Activated naive CD4-positive, alpha-beta T cell treated with anti-CD3 and anti-CD28 coated beads, Interleukin-2, amount 10 ng/mL, durations not matched to agents 7 days and 5 days (primary cell): Measurements from ENCODE around the gene STAG3.
A peak's percentile ranks its signal among the peaks of the same experiment; 100 is the strongest.
"Not testable (repeated sequence)": the region's sequence is repeated elsewhere in the genome, so short reads cannot be mapped to it uniquely, and the experiment has no call there.

ENCODE experiments used
- CTCF ChIA-PET: fragments of 350-600 bp; sonication (Branson Sonifier 250); formaldehyde crosslinking; loops from one replicate; lab custom pipeline; 2021; ENCODE audit warnings: antibody characterized with exemption; lab: Charles Lee
- DNase-seq: peaks from one replicate; pipeline ENCODE4 v3.0.0-alpha.2; 2020
- H3K27ac Mint-ChIP-seq: one replicate; pipeline ENCODE4 v1.8.0; 2021; ENCODE audit warnings: mild to moderate bottlenecking, moderate library complexity, mixed read lengths
- H3K27me3 Mint-ChIP-seq: one replicate; pipeline ENCODE4 v1.8.0; 2021; ENCODE audit warnings: mild to moderate bottlenecking, mixed read lengths
- H3K36me3 Mint-ChIP-seq: one replicate; pipeline ENCODE4 v1.8.0; 2021; ENCODE audit warnings: mixed read lengths
- H3K4me1 Mint-ChIP-seq: one replicate; pipeline ENCODE4 v1.8.0; 2021; ENCODE audit warnings: mixed read lengths
- H3K4me3 Mint-ChIP-seq: one replicate; pipeline ENCODE4 v1.8.0; 2021; ENCODE audit warnings: mild to moderate bottlenecking, moderate library complexity, mixed read lengths
- H3K9me3 Mint-ChIP-seq: one replicate; pipeline ENCODE4 v1.8.0; 2021; ENCODE audit warnings: mixed read lengths

Gene STAG3

DNA sequence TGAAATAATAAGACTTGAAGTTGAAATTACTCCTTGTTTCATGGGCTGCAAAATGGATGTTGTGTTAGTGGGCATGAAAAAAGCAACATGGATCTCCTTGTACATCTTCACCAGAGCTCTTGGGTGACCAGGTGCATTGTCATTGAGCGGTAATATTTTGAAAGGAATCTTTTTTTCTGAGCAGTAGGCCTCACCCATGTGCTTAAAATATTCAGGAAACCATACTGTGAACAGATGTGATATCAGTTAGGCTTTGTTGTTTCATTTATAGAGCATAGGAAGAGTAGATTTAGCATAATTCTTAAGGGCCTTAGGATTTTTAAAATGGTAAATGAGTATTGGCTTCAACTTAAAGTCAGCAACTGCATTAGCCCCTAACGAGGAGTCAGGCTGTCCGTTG is 15.3 kb downstream of the STAG3 start:
- CTCF ChIA-PET: interaction anchor here (0.6 to 1.2 kb wide), 3 partner anchors 17 to 59 kb away, joined by 3 read pairs; no protein-coding TSS in a partner anchor

DNA sequence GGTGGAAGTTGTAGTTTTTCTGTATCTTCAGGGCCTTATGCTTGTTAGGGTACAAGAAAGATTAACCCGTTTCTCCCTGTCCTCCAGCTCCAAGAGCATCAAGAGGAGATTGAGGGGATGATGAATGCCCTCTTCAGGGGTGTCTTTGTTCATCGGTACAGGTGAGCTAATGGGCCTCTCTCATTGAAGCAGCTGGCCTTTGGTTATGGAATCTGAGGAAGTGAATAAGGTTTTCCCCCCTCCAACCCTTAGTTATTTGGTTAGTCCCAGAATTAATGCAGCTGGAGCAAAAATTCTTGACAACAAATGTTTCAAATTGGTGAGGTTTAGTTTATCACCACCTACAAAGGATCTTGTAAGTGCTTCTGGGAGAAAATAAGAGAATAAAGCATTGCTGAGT is 17.5 kb downstream of the STAG3 start:
- Mint-ChIP-seq H3K36me3 (peaks cover 15% of the 10 kb centered on the region), H3K9me3 (no peaks in the 10 kb centered on the region), H3K27ac (no peak overlapping the region), H3K4me3 (no peak overlapping the region), H3K4me1 (peaks cover 48% of the 10 kb centered on the region), H3K27me3 (peaks cover 6% of the 10 kb centered on the region)
- DNase-seq: no peak
- CTCF ChIA-PET: interaction anchor here (1.2 to 1.7 kb wide), 3 partner anchors 10 to 21 kb away, joined by 3 to 5 read pairs (median 4); no protein-coding TSS in a partner anchor

More for the DNA sequence above, 15.3 kb downstream of the STAG3 start:
- Mint-ChIP-seq H3K36me3 (peaks cover 11% of the 10 kb centered on the region), H3K4me1 (peaks cover 57% of the 10 kb centered on the region), H3K4me3 (no peak overlapping the region), H3K9me3 (no peaks in the 10 kb centered on the region), H3K27ac (no peak overlapping the region), H3K27me3 (no peaks in the 10 kb centered on the region)
- DNase-seq: no peak

DNA sequence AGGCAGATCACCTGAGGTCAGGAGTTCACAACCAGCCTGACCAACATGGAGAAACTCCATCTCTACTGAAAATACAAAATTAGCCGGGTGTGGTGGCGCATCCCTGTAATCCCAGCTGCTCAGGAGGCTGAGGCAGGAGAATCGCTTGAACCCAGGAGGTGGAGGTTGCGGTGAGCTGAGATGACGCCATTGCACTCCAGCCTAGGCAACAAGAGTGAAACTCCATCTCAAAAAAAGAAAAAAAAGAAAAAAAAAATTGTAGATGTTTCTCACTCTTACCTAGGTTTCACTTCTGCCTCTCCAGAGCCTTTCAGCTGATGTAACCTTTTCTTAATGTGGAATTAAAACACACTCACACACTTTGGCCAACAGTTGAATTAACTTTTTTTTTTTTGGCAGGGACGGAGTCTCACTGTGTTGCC is 18.2 kb downstream of the STAG3 start:
- H3K9me3 Mint-ChIP-seq, CTCF ChIA-PET, DNase-seq, H3K4me3 Mint-ChIP-seq, H3K27ac Mint-ChIP-seq: not testable (repeated sequence)
- H3K4me1 Mint-ChIP-seq: peaks cover 42% of the 10 kb centered on the region
- H3K27me3 Mint-ChIP-seq: peaks cover 10% of the 10 kb centered on the region
- peaks cover 15% of the 10 kb centered on the region for H3K36me3 Mint-ChIP-seq

DNA sequence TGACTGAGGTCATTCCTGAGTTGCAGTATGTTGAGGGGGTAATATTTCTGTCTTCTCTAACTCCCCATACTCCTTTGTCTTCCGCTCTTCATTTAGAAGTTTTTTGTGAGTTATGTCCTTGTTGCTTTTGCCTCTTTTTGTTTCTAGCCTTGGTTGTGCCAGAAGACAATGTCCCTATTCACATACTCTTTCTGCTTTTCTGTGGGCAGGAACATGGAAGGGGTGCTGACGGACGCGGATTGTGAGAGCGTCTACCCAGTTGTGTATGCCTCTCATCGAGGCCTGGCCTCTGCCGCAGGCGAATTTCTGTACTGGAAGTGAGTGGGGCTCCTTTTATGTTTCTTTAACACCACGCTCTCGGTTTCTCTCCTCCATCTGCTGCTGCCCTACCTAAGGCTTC is 20.5 kb downstream of the STAG3 start:
- Mint-ChIP-seq H3K27ac (no peak overlapping the region), H3K36me3 (peaks cover 13% of the 10 kb centered on the region), H3K9me3 (no peaks in the 10 kb centered on the region), H3K4me1 (peaks cover 22% of the 10 kb centered on the region), H3K4me3 (no peak overlapping the region), H3K27me3 (peaks cover 14% of the 10 kb centered on the region)
- DNase-seq: no peak
- CTCF ChIA-PET: interaction anchor here (2.8 kb wide), 1 partner anchor 8 kb away, joined by 12 read pairs; no protein-coding TSS in a partner anchor

DNA sequence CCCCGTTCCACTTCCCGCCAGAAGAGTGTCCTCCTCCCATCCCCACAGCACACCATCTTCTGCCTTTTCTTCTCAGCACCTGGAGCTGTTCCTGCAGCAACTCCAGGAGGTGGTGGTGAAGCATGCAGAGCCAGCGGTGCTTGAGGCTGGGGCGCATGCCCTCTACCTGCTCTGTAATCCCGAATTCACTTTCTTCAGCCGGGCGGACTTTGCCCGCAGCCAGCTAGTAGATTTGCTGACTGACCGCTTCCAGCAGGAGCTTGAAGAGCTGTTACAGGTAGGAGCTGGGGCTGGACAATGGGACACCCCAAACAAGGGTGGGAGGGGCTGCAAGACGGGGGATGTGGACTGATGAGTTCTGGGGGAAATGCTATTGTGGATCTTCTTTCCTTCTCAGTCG is 23.0 kb downstream of the STAG3 start:
- CTCF ChIA-PET: interaction anchor here (1.0 to 2.8 kb wide), 3 partner anchors 10 to 68 kb away, joined by 3 to 12 read pairs (median 3); no protein-coding TSS in a partner anchor
- Mint-ChIP-seq H3K36me3 (peaks cover 14% of the 10 kb centered on the region), H3K27me3 (peaks cover 14% of the 10 kb centered on the region), H3K9me3 (no peaks in the 10 kb centered on the region), H3K27ac (no peak overlapping the region), H3K4me3 (no peak overlapping the region), H3K4me1 (peaks cover 8% of the 10 kb centered on the region)
- DNase-seq: no peak

DNA sequence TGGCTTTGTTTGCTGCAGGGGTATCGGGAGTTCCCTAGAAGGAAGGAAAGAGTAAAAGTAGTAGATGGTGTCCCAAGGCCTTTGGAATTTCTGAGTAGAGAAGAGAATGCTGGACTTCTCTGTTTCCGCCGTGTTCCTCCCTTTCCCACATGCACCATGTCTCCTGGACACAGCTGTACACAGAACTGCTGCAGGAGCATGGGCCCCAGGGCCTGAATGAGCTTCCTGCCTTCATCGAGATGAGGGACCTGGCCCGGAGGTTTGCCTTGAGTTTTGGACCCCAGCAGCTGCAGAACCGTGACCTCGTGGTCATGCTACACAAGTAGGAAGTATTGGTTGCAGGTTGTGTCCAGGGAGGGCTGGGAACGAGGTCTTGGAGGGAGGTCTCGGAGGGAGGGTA is 26.7 kb downstream of the STAG3 start:
- Mint-ChIP-seq H3K27ac (no peak overlapping the region), H3K27me3 (peaks cover 8% of the 10 kb centered on the region), H3K4me1 (peaks cover 22% of the 10 kb centered on the region), H3K9me3 (no peaks in the 10 kb centered on the region), H3K36me3 (peaks cover 11% of the 10 kb centered on the region), H3K4me3 (no peak overlapping the region)
- no peak for DNase-seq
- CTCF ChIA-PET: interaction anchor here (0.9 to 1.4 kb wide), 2 partner anchors 10 to 13 kb away, joined by 4 to 5 read pairs; no protein-coding TSS in a partner anchor

DNA sequence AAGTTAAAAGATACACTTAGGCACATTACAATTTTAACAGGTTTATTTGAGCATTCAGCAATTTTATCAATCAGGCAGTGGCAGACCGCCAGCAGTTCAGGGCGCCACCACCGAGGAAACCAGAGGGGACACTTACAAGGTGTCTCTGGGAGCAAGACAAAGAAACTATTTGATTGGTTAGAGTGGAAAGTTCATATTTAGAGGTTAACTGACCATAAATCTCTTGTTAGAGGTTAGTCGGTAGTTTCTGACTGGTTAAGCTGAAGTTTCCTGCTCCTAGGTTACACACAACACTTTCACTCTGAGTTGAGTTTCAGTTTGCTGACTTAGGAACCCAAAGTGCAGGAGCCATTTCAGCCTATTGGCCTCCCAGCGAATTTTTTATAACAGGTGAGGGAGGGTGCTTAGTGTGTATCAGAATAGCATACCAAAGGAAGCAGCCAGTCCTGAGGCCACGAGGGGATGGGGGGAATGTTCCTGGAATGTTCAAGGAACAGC is 31.2 kb downstream of the STAG3 start:
- Mint-ChIP-seq H3K36me3 (peaks cover 27% of the 10 kb centered on the region), H3K9me3 (no peaks in the 10 kb centered on the region), H3K27me3 (no peaks in the 10 kb centered on the region), H3K4me3 (peak overlapping the region; percentile 49), H3K27ac (peak overlapping the region; percentile 85), H3K4me1 (peaks cover 56% of the 10 kb centered on the region)
- CTCF ChIA-PET: interaction anchor here (0.9 to 6.0 kb wide), 9 partner anchors 7 to 76 kb away, joined by 3 to 49 read pairs (median 3); no protein-coding TSS in a partner anchor
- peak; percentile 69 for DNase-seq

DNA sequence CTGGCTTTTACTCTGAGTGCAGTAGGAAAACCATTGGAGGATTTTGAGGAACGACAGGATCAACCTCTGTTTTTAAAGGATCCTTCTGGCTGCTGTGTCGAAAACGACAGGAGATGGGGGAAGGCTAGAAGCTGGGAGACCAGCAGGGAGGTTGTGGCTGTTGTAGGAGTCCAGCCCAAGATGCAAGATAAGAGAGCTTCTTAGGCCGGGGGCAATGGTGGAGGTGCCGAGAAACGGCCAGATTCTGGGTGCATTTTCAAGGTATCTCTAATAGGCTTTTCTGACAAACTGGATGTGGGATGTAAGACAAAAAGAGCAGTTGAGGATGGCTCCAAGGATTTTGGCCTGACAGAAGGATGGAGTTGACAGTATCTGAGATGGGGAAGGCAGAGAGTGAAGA is 31.8 kb downstream of the STAG3 start:
- peaks cover 61% of the 10 kb centered on the region for H3K4me1 Mint-ChIP-seq
- no peak for DNase-seq
- peak overlapping the region; percentile 85 for H3K27ac Mint-ChIP-seq
- no peaks in the 10 kb centered on the region for H3K9me3 Mint-ChIP-seq
- CTCF ChIA-PET: interaction anchor here (1.3 to 6.0 kb wide), 5 partner anchors 8 to 76 kb away, joined by 3 to 49 read pairs (median 13); no protein-coding TSS in a partner anchor
- no peaks in the 10 kb centered on the region for H3K27me3 Mint-ChIP-seq
- peaks cover 23% of the 10 kb centered on the region for H3K36me3 Mint-ChIP-seq
- peak overlapping the region; percentile 33 for H3K4me3 Mint-ChIP-seq

DNA sequence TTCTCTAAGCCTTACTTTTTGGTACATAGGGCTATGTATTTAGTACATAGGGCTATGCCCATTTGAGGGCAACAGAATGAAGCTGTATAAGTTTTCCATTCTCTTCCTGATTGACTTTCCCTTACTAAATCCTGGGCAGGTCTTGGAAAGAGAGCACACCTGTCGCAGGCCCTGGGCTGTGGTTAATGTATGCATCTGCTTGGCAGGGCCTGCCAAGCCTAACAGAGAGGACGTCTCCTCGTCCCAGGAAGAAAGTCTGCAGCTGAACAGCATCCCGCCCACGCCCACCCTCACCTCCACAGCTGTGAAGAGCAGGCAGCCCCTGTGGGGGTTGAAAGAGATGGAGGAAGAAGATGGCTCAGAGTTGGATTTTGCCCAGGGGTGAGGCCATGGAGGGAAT is 33.1 kb downstream of the STAG3 start:
- CTCF ChIA-PET: interaction anchor here (0.9 to 6.0 kb wide), 6 partner anchors 7 to 78 kb away, joined by 3 to 49 read pairs (median 6); partner anchors contain the start of gene GPC2
- peaks cover 23% of the 10 kb centered on the region for H3K36me3 Mint-ChIP-seq
- H3K27me3 Mint-ChIP-seq: no peaks in the 10 kb centered on the region
- no peak overlapping the region for H3K4me3 Mint-ChIP-seq
- DNase-seq: no peak
- H3K4me1 Mint-ChIP-seq: peaks cover 74% of the 10 kb centered on the region
- H3K27ac Mint-ChIP-seq: peak overlapping the region; percentile 71
- H3K9me3 Mint-ChIP-seq: no peaks in the 10 kb centered on the region

DNA sequence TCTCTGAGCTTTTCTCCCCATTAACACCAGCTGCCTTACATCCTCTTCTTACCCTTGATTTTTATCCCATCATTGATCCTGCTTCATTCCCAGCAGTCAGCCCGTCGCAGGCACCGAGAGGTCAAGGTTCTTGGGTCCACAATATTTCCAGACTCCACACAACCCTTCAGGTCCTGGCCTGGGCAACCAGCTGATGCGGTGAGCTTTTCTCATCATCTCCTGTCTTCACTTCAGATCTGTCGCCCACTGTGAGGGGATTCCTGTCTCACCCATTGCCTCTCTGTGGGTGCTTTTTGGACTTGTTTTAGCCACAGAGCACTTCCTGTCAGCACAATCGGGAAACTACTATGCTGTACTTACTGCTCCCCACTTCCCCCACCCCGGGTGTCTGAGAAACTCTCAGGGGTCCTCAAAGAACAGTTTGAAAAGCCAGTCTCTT is 33.6 kb downstream of the STAG3 start:
- peak; percentile 57 for DNase-seq
- Mint-ChIP-seq H3K4me1 (peaks cover 78% of the 10 kb centered on the region), H3K4me3 (peak overlapping the region; percentile 60), H3K27me3 (no peaks in the 10 kb centered on the region), H3K27ac (peak overlapping the region; percentile 87), H3K36me3 (peaks cover 23% of the 10 kb centered on the region), H3K9me3 (no peaks in the 10 kb centered on the region)
- CTCF ChIA-PET: interaction anchor here (0.9 to 6.0 kb wide), 3 partner anchors 22 to 79 kb away, joined by 4 to 49 read pairs (median 7); partner anchors contain the start of gene GPC2

DNA sequence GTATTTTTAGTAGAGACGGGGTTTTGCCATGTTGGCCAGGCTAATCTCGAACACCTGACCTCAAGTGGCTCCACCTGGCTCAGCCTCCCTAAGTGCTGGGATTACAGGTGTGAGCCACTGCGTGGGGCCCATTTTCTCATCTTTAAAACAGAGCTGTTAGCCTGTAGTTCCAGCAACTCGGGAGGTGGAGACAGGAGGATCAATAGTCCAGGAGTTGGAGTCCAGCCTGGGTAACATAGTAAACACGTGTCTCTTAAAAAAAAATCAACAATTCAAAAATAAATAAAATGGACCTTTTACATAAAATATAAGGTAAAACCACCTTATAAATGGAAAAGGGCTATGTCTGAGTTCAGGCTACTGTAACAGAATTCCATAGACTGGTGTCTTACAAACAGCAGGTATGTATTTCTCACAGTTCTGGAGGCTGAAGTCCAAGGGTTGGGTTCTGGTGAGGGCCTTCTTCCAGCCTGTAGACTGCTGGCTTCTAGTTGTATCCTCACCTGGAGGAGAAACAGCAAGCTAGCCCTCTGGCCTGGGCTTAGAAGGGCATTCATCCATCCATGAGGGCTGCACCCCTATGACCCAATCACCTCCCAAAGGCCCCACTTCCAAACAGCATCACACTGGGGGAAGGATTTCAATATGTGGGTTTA is 35.0 kb downstream of the STAG3 start:
- Mint-ChIP-seq H3K9me3 (no peaks in the 10 kb centered on the region), H3K36me3 (peaks cover 19% of the 10 kb centered on the region), H3K27me3 (no peaks in the 10 kb centered on the region), H3K4me3 (no peak overlapping the region), H3K27ac (no peak overlapping the region), H3K4me1 (peaks cover 84% of the 10 kb centered on the region)
- CTCF ChIA-PET: interaction anchor here (1.6 to 6.0 kb wide), 2 partner anchors 24 to 80 kb away, joined by 6 to 49 read pairs; no protein-coding TSS in a partner anchor
- no peak for DNase-seq

DNA sequence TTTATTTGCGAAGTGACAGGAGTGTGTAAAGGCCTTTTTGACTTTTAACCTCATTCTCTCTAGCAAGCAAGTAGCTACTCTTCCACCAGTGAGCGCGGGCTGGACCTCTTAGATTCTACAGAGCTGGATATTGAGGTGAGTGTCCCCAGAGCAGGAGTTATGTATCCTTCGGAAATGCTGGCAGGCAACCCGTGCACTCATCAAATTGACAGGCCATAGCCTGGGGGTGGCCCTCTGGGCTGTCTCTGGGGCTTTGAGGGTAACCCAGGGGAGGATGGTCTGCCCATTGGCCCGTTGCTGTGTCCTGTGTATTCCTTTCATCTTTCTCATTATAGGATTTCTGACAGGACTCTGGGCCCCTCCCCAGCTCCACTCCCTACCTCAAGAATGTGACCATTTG is 36.0 kb downstream of the STAG3 start:
- Mint-ChIP-seq H3K9me3 (no peaks in the 10 kb centered on the region), H3K4me3 (no peak overlapping the region), H3K27me3 (no peaks in the 10 kb centered on the region), H3K36me3 (peaks cover 19% of the 10 kb centered on the region), H3K27ac (peak overlapping the region; percentile 16), H3K4me1 (peaks cover 82% of the 10 kb centered on the region)
- DNase-seq: no peak
- CTCF ChIA-PET: interaction anchor here (1.6 kb wide), 1 partner anchor 81 kb away, joined by 6 read pairs; no protein-coding TSS in a partner anchor

DNA sequence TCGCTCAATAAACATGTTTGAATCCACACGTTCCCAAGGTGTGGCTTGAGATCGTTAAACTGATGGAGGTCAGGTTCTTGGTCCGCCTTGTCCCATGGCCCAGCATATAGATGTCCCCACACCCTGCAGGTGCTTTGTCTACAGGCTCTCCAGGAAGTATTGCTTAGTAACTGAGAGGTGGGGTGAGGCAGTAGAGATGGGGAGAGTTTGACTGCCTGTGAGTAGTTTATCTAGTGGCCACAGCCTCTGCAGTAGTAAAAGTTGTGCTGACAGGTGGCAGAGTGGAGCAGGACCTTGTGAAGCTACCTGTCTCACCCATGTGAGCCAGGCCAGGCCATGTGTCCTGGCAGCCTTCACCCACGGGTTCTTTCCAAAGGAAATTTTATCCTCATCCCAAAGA is 36.6 kb downstream of the STAG3 start:
- DNase-seq, H3K4me3 Mint-ChIP-seq, CTCF ChIA-PET, H3K9me3 Mint-ChIP-seq, H3K27me3 Mint-ChIP-seq: not testable (repeated sequence)
- peak overlapping the region; percentile 15 for H3K27ac Mint-ChIP-seq
- H3K4me1 Mint-ChIP-seq: peaks cover 81% of the 10 kb centered on the region
- H3K36me3 Mint-ChIP-seq: peaks cover 16% of the 10 kb centered on the region

DNA sequence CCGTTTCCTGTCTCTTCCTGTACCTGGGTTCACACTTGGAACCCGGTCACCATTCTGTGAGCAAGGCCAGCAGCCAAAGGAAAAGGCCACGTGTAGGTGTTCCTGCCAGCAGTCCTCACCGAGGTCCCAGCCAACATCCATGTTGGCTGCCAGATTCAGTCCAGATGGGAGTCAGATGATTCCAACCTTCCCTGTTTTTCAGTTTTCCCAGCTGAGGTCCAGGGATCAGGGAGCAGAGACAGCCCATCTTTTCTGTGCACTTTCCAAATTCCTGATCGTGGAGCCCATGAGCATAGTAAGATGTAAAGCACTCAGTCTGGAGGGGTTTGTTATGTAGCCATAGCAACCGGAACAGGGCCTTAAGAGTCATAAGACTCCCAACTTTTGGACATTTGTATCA is 38.2 kb downstream of the STAG3 start:
- no peaks in the 10 kb centered on the region for H3K9me3 Mint-ChIP-seq
- peaks cover 18% of the 10 kb centered on the region for H3K36me3 Mint-ChIP-seq
- CTCF ChIA-PET: interaction anchor here (0.7 to 3.2 kb wide), 5 partner anchors 8 to 83 kb away, joined by 3 to 37 read pairs (median 4); no protein-coding TSS in a partner anchor
- peak overlapping the region; percentile 56 for H3K27ac Mint-ChIP-seq
- DNase-seq: no peak
- H3K4me1 Mint-ChIP-seq: peaks cover 66% of the 10 kb centered on the region
- no peaks in the 10 kb centered on the region for H3K27me3 Mint-ChIP-seq
- no peak overlapping the region for H3K4me3 Mint-ChIP-seq
